ENCODE results near the gene SLC17A6. TPM values are rescaled to one million over a fixed set of nuclear protein-coding genes. Genes with fewer than 3 reads are reported as not detected.

The SLC17A6 gene
- total RNA-seq: not detected in 2 replicates

GRCh38 chr11:22337596-22338485 is at the start of gene SLC17A6:
Gene SLC17A6, plus strand, starts transcription at chr11:22338381. Its CDS starts 153 bp downstream, at chr11:22338534.

Other genes starting within 250 kb of the SLC17A6 start
- gene ANO5, start 145.3 kb upstream of the SLC17A6 start, total RNA-seq: 0.38 and 0.65 TPM in 2 replicates